GM08714 (cell line): ENCODE measurements around the gene CMSS1.
A peak's percentile ranks its signal among the peaks of the same experiment; 100 is the strongest.

Source experiments
- H3K4me3 ChIP-seq: fragments of 200-500 bp; sonication (Bioruptor generic); 2 replicates; pipeline ENCODE4 v1.5.1; 2014; ENCODE audit warnings: mild to moderate bottlenecking, low read length, inconsistent platforms
- ZNF274 ChIP-seq: IDR thresholded peaks from 2 replicates; pipeline ENCODE4 v1.6.1; 2012; ENCODE audit warnings: mild to moderate bottlenecking, low read depth, low read length

Gene CMSS1

DNA sequence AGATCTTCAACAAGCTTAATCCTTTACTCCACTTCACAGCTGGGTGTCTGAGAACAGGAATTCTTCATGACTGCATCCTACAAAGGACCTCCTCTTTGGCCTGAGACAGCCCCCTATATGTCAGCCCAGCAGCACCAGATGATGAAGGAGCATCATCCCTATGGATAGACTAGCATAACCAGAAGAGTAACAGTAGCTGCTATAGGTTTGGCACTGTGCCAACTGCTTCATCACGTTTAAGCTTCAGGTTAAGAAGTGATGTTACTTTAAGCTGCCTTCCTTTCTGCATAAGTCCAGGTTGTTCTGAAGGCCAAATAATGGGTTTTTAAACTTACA, 50.6 kb downstream of the CMSS1 start:
- no peak for TF ChIP-seq ZNF274

GRCh38 chr3:99869621-99870020, 52.0 kb downstream of the CMSS1 start:
- no peak for TF ChIP-seq ZNF274
- H3K4me3 ChIP-seq, result no peak overlapping the region

More for the DNA sequence above, 50.6 kb downstream of the CMSS1 start:
- no peak overlapping the region; the same call in 1 of the 2 replicates for H3K4me3 ChIP-seq

DNA sequence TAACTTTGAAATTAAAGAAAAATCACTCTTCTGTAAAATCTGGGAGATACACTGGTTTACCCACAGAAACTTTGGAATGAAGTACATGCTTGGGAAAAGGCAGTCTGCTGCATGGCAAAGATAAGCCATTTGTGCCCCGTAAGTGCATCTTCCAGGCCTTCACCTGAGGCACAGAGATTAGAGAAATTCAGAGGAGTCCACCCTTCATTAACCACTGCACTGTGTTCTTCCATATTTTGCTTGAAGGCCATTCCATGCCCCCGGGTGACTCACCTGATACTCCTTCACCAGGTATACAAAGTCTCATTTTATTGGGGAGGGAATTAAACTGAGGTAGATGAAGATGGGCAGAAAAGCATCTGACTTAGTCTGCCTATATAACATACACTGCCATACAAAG, 53.0 kb downstream of the CMSS1 start:
- H3K4me3 ChIP-seq, result no peak overlapping the region
- no peak for TF ChIP-seq ZNF274

DNA sequence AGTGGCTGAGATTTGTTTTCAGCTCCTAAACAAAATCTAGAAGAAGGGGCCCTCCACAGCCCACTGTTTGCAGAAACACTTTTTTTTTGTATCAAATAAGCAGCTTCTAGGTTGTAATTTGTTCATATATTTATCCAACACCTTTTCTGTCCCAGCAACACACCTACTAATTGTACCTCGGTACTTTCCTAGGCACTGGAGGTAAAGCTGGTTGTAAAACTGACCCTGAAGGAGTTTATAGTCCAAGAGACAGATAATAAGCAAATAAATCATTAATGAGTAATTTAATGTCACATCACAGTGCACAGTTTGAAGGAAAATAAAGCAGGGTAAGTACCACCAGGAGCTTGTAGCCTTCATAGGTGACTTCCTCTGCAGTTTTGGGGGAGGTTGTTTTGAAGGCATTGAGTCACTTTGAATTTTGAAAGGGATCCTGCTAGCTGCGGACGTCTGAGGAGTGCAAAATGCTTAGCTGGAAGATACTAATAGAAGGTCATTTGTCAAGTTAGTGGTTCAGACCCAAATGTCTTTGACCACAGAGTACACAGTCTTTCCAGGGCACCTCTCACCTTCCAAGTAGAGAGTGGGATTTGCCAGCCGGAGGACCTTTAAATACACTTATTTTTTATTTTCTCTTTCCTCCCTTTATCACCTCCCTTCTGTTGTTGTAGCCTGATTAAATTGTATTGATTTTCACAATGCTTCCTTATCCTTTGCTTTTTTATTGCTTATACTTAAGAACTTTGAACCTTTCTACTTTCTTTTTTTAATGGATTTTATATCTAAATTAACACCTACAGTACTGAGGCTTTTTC, 53.8 kb downstream of the CMSS1 start:
- no peak for TF ChIP-seq ZNF274
- H3K4me3 ChIP-seq, result no peak overlapping the region

DNA sequence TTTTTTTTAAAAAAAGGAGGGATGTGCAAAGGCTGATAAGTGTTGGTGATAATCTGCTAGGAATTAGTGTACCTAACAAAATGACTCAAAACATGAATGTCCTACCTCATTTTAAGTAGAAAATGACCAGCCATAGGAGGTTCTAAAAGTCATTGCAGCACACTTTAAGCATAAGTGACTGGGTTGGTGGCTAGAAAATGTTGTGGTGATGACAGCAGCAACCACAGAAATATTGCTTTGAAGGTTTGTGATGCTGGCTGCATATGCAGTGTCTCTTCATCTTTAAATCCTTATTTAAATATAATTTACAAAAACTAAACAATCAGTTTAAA, 55.2 kb downstream of the CMSS1 start:
- H3K4me3 ChIP-seq, result peak overlapping the region; percentile 36; the same call in 1 of the 2 replicates

GRCh38 chr3:99873269-99874102, 55.8 kb downstream of the CMSS1 start:
- no peak for TF ChIP-seq ZNF274
- H3K4me3 ChIP-seq, result no peak overlapping the region; the same call in 1 of the 2 replicates

More for the DNA sequence above, 55.2 kb downstream of the CMSS1 start:
- TF ChIP-seq ZNF274, result no peak

- peak overlapping the region; percentile 92; the same call in 1 of the 2 replicates for H3K4me3 ChIP-seq
- no peak for TF ChIP-seq ZNF274
Observed at GRCh38 chr3:99874237-99875002, 56.8 kb downstream of the CMSS1 start.

DNA sequence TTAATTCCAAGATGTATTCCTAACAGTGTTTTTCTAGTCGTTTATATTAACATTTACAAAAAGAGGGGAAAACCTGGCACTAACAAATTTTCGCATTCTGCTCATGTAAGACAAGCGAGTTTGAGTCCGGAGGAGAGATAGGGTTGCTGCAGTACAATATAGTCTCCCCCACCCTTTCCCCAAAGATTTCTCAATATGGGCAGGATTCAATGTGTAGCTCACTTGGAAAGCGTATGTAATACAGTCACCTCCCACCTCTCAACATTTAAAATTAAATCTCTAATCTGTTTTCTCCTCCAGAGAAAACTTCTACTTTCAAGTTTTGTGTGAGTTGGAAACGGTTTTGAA, 57.9 kb downstream of the CMSS1 start:
- TF ChIP-seq ZNF274, result no peak
- H3K4me3 ChIP-seq, result peak overlapping the region; percentile 92

GRCh38 chr3:99875929-99876841, 58.5 kb downstream of the CMSS1 start:
- no peak for TF ChIP-seq ZNF274
- peak overlapping the region; percentile 92 for H3K4me3 ChIP-seq

DNA sequence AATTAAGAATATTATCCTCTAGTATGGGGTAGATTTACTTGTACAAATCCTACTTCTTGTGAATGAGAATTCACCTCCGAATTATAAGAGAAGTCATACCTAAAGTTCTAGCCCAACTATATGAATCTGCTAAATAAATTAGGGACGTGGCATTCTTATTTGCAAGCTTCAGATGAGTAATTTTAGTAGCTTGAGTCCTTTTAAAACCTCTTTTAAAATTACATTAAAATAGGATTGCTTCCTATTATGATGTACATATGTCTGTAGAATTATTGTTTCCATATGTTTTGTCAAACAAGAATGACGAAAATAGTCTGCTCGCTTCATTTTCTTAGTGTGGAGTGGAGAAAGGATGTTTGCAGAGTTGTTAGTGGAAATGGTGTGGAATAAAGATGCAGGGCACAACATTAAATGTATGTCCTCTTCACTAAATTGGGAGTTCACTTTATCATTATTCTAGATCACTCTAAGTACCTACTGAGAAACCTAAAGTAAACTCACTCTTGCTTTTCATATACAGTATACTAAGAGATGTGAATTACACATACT, 59.4 kb downstream of the CMSS1 start:
- no peak for TF ChIP-seq ZNF274
- H3K4me3 ChIP-seq, result no peak overlapping the region

- H3K4me3 ChIP-seq, result no peak overlapping the region
- TF ChIP-seq ZNF274, result no peak
Observed at GRCh38 chr3:99878005-99878404, 60.3 kb downstream of the CMSS1 start.

DNA sequence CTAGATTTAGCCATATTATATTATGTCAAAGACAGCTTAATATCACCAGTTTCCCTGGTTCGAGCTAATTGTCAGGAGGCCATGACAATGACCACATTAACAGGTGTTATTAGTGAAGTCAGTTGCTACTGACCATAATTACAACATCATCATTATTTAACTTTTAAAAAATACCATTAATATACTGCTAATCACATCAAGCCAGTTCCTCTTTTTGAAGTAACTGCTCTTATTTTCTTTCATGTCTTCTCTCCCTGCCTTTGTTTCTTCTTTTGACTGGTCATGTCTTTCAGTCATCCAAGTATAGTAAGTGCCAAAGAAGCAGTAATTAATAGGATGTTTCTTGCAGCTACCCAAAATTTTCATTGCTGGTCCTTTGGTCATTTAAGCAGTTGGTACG, 61.6 kb downstream of the CMSS1 start:
- TF ChIP-seq ZNF274, result no peak
- H3K4me3 ChIP-seq, result no peak overlapping the region

- no peak overlapping the region for H3K4me3 ChIP-seq
- TF ChIP-seq ZNF274, result no peak
Observed at GRCh38 chr3:99881121-99881524, 63.5 kb downstream of the CMSS1 start.
